Measurements from ENCODE around the gene SETBP1.
A peak's percentile ranks its signal among the peaks of the same experiment; 100 is the strongest.

Gene SETBP1

GRCh38 chr18:44973282-44973681 lies 292.6 kb downstream of the SETBP1 start:
- Histone ChIP-seq H3K4me2 (ENCODE audit: low read length) (no peak overlapping the region), H3K79me2 (ENCODE audit: control insufficient read depth, low read length) (no peaks in the 10 kb centered on the region), H3K36me3 (ENCODE audit: control insufficient read depth, low read length) (no peaks in the 10 kb centered on the region), H3K27ac (ENCODE audit: low read depth, low read length) (no peak overlapping the region), H3K9me2 (replicated peaks; ENCODE audit: control insufficient read depth, low read length) (no peaks in the 10 kb centered on the region), H3F3A (ENCODE audit: control insufficient read depth, insufficient read depth) (no peaks in the 10 kb centered on the region), H3K9me3 (ENCODE audit: control insufficient read depth, insufficient read depth, low read length) (no peaks in the 10 kb centered on the region), H3K27me3 (ENCODE audit: control insufficient read depth, low read length) (no peaks in the 10 kb centered on the region), H3K4me1 (ENCODE audit: control insufficient read depth, low read length) (no peaks in the 10 kb centered on the region), H3K4me3 (ENCODE audit: low read length) (no peak overlapping the region), H4K20me1 (ENCODE audit: control insufficient read depth, insufficient read depth, low read depth, low read length) (no peaks in the 10 kb centered on the region)
- TF ChIP-seq, protein P1, sequence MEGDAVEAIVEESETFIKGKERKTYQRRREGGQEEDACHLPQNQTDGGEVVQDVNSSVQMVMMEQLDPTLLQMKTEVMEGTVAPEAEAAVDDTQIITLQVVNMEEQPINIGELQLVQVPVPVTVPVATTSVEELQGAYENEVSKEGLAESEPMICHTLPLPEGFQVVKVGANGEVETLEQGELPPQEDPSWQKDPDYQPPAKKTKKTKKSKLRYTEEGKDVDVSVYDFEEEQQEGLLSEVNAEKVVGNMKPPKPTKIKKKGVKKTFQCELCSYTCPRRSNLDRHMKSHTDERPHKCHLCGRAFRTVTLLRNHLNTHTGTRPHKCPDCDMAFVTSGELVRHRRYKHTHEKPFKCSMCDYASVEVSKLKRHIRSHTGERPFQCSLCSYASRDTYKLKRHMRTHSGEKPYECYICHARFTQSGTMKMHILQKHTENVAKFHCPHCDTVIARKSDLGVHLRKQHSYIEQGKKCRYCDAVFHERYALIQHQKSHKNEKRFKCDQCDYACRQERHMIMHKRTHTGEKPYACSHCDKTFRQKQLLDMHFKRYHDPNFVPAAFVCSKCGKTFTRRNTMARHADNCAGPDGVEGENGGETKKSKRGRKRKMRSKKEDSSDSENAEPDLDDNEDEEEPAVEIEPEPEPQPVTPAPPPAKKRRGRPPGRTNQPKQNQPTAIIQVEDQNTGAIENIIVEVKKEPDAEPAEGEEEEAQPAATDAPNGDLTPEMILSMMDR (IDR thresholded peaks at IDR 0.05; ENCODE audit: low read depth, low read length, poor library complexity, severe bottlenecking): peak; percentile 21
- no peak for TF ChIP-seq EZH2phosphoT487 (IDR thresholded peaks at IDR 0.05; ENCODE audit: borderline replicate concordance, low read length)

- no peak overlapping the region for H3K4me2 ChIP-seq (ENCODE audit: low read length)
- H3K27ac ChIP-seq (ENCODE audit: low read depth, low read length): no peak overlapping the region
- no peaks in the 10 kb centered on the region for H3K79me2 ChIP-seq (ENCODE audit: control insufficient read depth, low read length)
- H3K27me3 ChIP-seq (ENCODE audit: control insufficient read depth, low read length): no peaks in the 10 kb centered on the region
- no peaks in the 10 kb centered on the region for H3F3A ChIP-seq (ENCODE audit: control insufficient read depth, insufficient read depth)
- no peaks in the 10 kb centered on the region for H3K9me3 ChIP-seq (ENCODE audit: control insufficient read depth, insufficient read depth, low read length)
- no peaks in the 10 kb centered on the region for H3K4me1 ChIP-seq (ENCODE audit: control insufficient read depth, low read length)
- H3K9me2 ChIP-seq (replicated peaks; ENCODE audit: control insufficient read depth, low read length): no peaks in the 10 kb centered on the region
- H4K20me1 ChIP-seq (ENCODE audit: control insufficient read depth, insufficient read depth, low read depth, low read length): no peaks in the 10 kb centered on the region
- H3K4me3 ChIP-seq (ENCODE audit: low read length): no peak overlapping the region
- no peak for TF ChIP-seq EZH2phosphoT487 (IDR thresholded peaks at IDR 0.05; ENCODE audit: borderline replicate concordance, low read length)
- TF ChIP-seq, protein P1 (IDR thresholded peaks at IDR 0.05; ENCODE audit: low read depth, low read length, poor library complexity, severe bottlenecking): no peak
- no peaks in the 10 kb centered on the region for H3K36me3 ChIP-seq (ENCODE audit: control insufficient read depth, low read length)
Measured at GRCh38 chr18:44974174-44974573, 293.5 kb downstream of the SETBP1 start.

DNA sequence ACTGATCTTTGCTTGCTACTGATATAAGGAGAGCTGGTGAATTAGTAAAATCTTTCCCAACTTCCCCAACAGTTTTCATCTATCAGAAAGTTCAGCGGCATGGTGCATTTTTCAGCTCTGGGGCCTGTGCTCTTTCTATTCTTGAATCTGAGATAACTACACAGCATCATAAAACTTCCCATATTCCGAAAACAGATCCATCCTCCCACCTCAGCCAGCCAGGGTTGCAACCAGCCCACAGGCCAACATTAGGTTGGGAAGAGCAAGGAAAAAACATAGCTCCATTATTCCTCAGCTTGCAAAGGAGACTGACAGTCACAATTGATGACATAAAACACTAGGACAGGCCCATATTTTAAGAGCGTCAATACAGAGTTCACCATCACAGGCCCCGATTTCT lies 297.2 kb downstream of the SETBP1 start:
- no peaks in the 10 kb centered on the region for H3K36me3 ChIP-seq (ENCODE audit: control insufficient read depth, low read length)

More for the DNA sequence above, 297.2 kb downstream of the SETBP1 start:
- no peak for TF ChIP-seq EZH2phosphoT487 (IDR thresholded peaks at IDR 0.05; ENCODE audit: borderline replicate concordance, low read length)
- TF ChIP-seq, protein P1 (IDR thresholded peaks at IDR 0.05; ENCODE audit: low read depth, low read length, poor library complexity, severe bottlenecking): no peak
- Histone ChIP-seq H3K4me3 (ENCODE audit: low read length) (no peak overlapping the region), H3K79me2 (ENCODE audit: control insufficient read depth, low read length) (no peaks in the 10 kb centered on the region), H3F3A (ENCODE audit: control insufficient read depth, insufficient read depth) (no peaks in the 10 kb centered on the region), H3K9me2 (replicated peaks; ENCODE audit: control insufficient read depth, low read length) (no peaks in the 10 kb centered on the region), H3K4me1 (ENCODE audit: control insufficient read depth, low read length) (no peaks in the 10 kb centered on the region), H3K27me3 (ENCODE audit: control insufficient read depth, low read length) (no peaks in the 10 kb centered on the region), H4K20me1 (ENCODE audit: control insufficient read depth, insufficient read depth, low read depth, low read length) (no peaks in the 10 kb centered on the region), H3K4me2 (ENCODE audit: low read length) (no peak overlapping the region), H3K27ac (ENCODE audit: low read depth, low read length) (no peak overlapping the region), H3K9me3 (ENCODE audit: control insufficient read depth, insufficient read depth, low read length) (no peaks in the 10 kb centered on the region)
